Heart left ventricle (tissue), 16 donors: ENCODE measurements around the gene VPS35L. TPM values are rescaled to one million over a fixed set of nuclear protein-coding genes. Genes with fewer than 3 reads are reported as not detected.
A peak's percentile ranks its signal among the peaks of the same experiment; 100 is the strongest.

Experiments used
- ATAC-seq, 4 donors: fragments of 200-7000 bp; cut with Tn5 transposase; one replicate each; pipeline ENCODE4 v1.9.1; 2020 to 2022; ENCODE audit warnings: moderate library complexity in 4 of 4, mild to moderate bottlenecking in 3 of 4, moderate number of reproducible peaks in 1 of 4
- DNase-seq, 5 donors: peaks; one replicate each; pipeline ENCODE4 v3.0.0-alpha.2; 2020
- H3K27ac ChIP-seq, 12 donors: fragments of 200-600 bp; sonication (generic) in 4 of 12; one replicate each; pipeline versions ENCODE4 v1.5.0 to v1.8.0; 2016 to 2022; ENCODE audit warnings: mild to moderate bottlenecking in 2 of 12
- H3K27me3 ChIP-seq, 9 donors: fragments of 200-600 bp; sonication (generic) in 2 of 9; one replicate each; pipeline versions ENCODE4 v1.5.1 to v1.8.0; 2016 to 2022; ENCODE audit warnings: mild to moderate bottlenecking in 3 of 9
- H3K36me3 ChIP-seq, 9 donors: fragments of 200-600 bp; sonication (generic) in 2 of 9; one replicate each; pipeline versions ENCODE4 v1.5.0 to v1.8.0; 2018 to 2022; ENCODE audit warnings: mild to moderate bottlenecking in 2 of 9
- H3K4me1 ChIP-seq, 12 donors: fragments of 200-600 bp; sonication (generic) in 4 of 12; one replicate each; pipeline versions ENCODE4 v1.5.0 to v1.8.0; 2016 to 2022; ENCODE audit warnings: mild to moderate bottlenecking in 3 of 12
- H3K4me3 ChIP-seq, 12 donors: fragments of 200-600 bp; sonication (generic) in 4 of 12; one replicate each; pipeline versions ENCODE4 v1.5.0 to v1.8.0; 2017 to 2022; ENCODE audit warnings: mild to moderate bottlenecking in 9 of 12, moderate library complexity in 4 of 12
- H3K9me3 ChIP-seq, 12 donors: fragments of 200-600 bp; sonication (generic) in 4 of 12; one replicate each; pipeline versions ENCODE4 v1.5.0 to v1.8.0; 2016 to 2022; ENCODE audit warnings: mild to moderate bottlenecking in 1 of 12
- CTCF ChIP-seq, 12 donors: fragments of 200-600 bp; sonication (generic) in 4 of 12; IDR thresholded peaks; one replicate each; pipeline versions ENCODE4 v1.5.0 to v1.8.0; 2018 to 2022; ENCODE audit warnings: antibody characterized with exemption in 12 of 12, mild to moderate bottlenecking in 5 of 12
- POLR2A ChIP-seq, 2 donors: fragments of 450-650 bp; IDR thresholded peaks; one replicate each; pipeline ENCODE4 v1.6.1; 2017; ENCODE audit warnings: antibody characterized with exemption in 2 of 2, mild to moderate bottlenecking in 2 of 2, moderate library complexity in 2 of 2
- WGBS, 4 donors: extraction: QIAGEN DNeasy Blood & Tissue Kit in 2 of 4; methylation state at CpG; one replicate each; pipeline versions ENCODE4 v1.1.5 to v1.1.7; 2013 to 2018; 5-methylcytosine and 5-hydroxymethylcytosine counted together
- intact Hi-C, 10 donors: fragments of 100-400 bp; cut with DNase I; formaldehyde crosslinking; loops; one replicate each; pipeline versions ENCODE4 v1.11.1 to v1.14.2; 2022
- polyA plus RNA-seq, 2 donors: library from polyadenylated mRNA; stranded (reverse); fragments of 200-250 nt; gene quantifications; one replicate each; pipeline ENCODE4 v1.2.3, GENCODE V29; 2013
- total RNA-seq, 9 donors: library from RNA; depleted of rRNA in 2 of 9; stranded (reverse); fragments of >200 nt in 2 of 9; fragmentation: NEBNext Ultra II Directional in 3 of 9; extraction: Animal tissue kit (Norgen Biotek cat#: 25700) in 3 of 9; gene quantifications; one replicate each; pipeline versions ENCODE4 v1.1.0 to v1.2.4, GENCODE V29; 2016 to 2023
- donor health status: ischemic (EF 13 %, LVEDD 7.1; RV severe dilation, severe dysfunction).
- donor health status: healthy with polysubstance abuse.
- donor health status: DM: no; HTN: yes; CAD: no.
- donor health status: DM: no; HTN: no; CAD: no.
- donor health status: ischemic (EF 25% LVEDD 6.9; RV normal size, moderate dysfunction).
- donor health status: ischemic (EF 25% LVEDD 5.7; RV mildly dilated, moderate dysfunction).
- donor health status: healthy.
- donor health status: DM: yes; HTN: yes; CAD: no.
- donor health status: ischemic (EF 35%, LVEDD 5.7; RV mildly dilated, moderate dysfunction).
- donor health status: nonischemic (EF 11% LVEDD 7.7; RV severe dilation, severe dysfunction).
- donor health status: DM: yes; HTN: yes; CAD: no.
- donor health status: PGD.
- donor health status: ischemic (EF 29% LVEDD 5.4; RV normal size, mild dysfunction).
- donor health status: nonischemic (EF 23%, LVEDD 6.1; RV moderate dilation, normal function).

VPS35L gene
- total and polyA plus RNA-seq, 11 donors = 13.7 to 47.3 (median 24.4) TPM

- 90 to 92% (median 91%) methylated on average over 8 of the region's 8 CpGs for WGBS, 4 donors
- ATAC-seq = no peak
- peaks cover 0 to 66% (median 22%) of the 10 kb centered on the region in 12 donors for H3K4me1 ChIP-seq
Measured at GRCh38 chr16:19517424-19518089, 37.9 kb upstream of the VPS35L start.

GRCh38 chr16:19518388-19518787 is 37.1 kb upstream of the VPS35L start:
- Histone ChIP-seq H3K27ac (no peak overlapping the region), H3K36me3 (peaks cover 0 to 41% (median 28%) of the 10 kb centered on the region in 9 donors), H3K4me1 (peaks cover 0 to 67% (median 24%) of the 10 kb centered on the region in 12 donors), H3K9me3 (no peaks in the 10 kb centered on the region), H3K27me3 (no peaks in the 10 kb centered on the region), H3K4me3 (no peak overlapping the region)
- intact Hi-C loops = no loop called here
- 70 to 78% (median 70%) methylated on average over 2 of the region's 2 CpGs for WGBS, 4 donors
- ATAC-seq (no peak), DNase-seq (no peak)
- TF ChIP-seq POLR2A (IDR thresholded peaks at IDR 0.05) = no peak
- no peak for TF ChIP-seq CTCF (IDR thresholded peaks at IDR 0.05)

More at GRCh38 chr16:19517424-19518089, 37.9 kb upstream of the VPS35L start:
- Histone ChIP-seq H3K27me3 (no peaks in the 10 kb centered on the region), H3K27ac (no peak overlapping the region), H3K9me3 (no peaks in the 10 kb centered on the region), H3K4me3 (no peak overlapping the region), H3K36me3 (peaks cover 0 to 43% (median 28%) of the 10 kb centered on the region in 9 donors)
- TF ChIP-seq POLR2A (IDR thresholded peaks at IDR 0.05) = no peak
- TF ChIP-seq CTCF (IDR thresholded peaks at IDR 0.05) = no peak
- intact Hi-C loops = no loop called here
- no peak for DNase-seq

- Histone ChIP-seq H3K36me3 (peaks cover 0 to 18% (median 11%) of the 10 kb centered on the region in 9 donors), H3K4me3 (peak overlapping the region; percentile 60 to 95 (median 80)), H3K27me3 (no peaks in the 10 kb centered on the region), H3K4me1 (peaks cover 4 to 74% (median 37%) of the 10 kb centered on the region in 12 donors), H3K27ac (peak overlapping the region in 11 of 12 donors; percentile 84 to 95 (median 87)), H3K9me3 (no peaks in the 10 kb centered on the region)
- intact Hi-C loops = loop anchor here in 2 of 10 donors (5.0 to 10.0 kb wide), 2 partner anchors 36 to 456 kb away; partner anchors contain the start of genes COQ7 (in 1 of the 2) and VPS35L (in 1 of the 2)
- DNase-seq (no peak), ATAC-seq (no peak)
- 4 to 8% (median 7%) methylated on average over 8 of the region's 8 CpGs for WGBS, 4 donors
- no peak for TF ChIP-seq CTCF (IDR thresholded peaks at IDR 0.05)
- no peak for TF ChIP-seq POLR2A (IDR thresholded peaks at IDR 0.05)
Measured at GRCh38 chr16:19520861-19521331, 34.6 kb upstream of the VPS35L start.
